Upper lobe of left lung (tissue), 4 donors: ENCODE data around the gene HOXD12.

Experiments
- POLR2A ChIP-seq, 4 donors: fragments of 450-650 bp; IDR thresholded peaks; one replicate each; pipeline ENCODE4 v1.5.1; 2016 to 2017; ENCODE audit warnings: antibody characterized with exemption in 4 of 4, mild to moderate bottlenecking in 2 of 4
- TF ChIP-seq, protein P1 (sequence below), 6 experiments: fragments of 450-650 bp in 4 of 6; fragments of 200-600 bp in 2 of 6; sonication (generic) in 2 of 6; IDR thresholded peaks; one replicate each; pipeline ENCODE4 v1.5.1; 2016 to 2019; ENCODE audit warnings: antibody characterized with exemption in 6 of 6

DNA sequence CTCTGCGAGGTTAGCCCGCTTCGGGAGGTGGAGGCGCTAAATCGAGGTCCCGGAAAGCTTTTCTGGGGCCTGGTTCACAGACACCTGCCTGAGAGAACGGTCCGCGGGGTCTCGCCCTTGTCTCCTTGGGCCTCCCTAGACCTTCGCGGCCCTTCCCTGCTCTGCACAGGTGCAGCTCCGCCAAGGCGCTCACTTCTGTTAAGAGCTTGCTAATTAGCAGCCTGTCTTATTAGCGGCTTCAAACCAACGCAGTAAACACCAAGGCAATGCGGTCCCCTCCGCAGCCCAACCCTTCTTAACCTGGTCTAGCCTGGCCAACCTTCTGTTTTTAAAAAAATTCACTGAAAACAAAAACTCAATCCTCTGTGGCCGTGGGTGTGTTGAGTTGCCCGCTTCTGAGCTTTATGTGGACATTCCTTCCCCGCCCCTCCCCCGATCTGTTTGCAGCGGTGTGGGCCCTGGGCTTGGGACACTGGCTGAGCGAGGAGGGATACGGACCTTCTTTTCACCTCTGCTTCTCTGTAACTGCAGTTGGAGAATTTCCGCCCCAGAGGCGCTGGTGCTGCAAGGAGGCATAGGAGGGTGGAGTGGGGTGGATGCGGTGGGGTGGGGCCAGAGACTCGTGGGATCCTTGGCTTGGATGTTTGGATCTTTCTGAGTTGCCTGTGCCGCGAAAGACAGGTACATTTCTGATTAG lies 48.4 kb downstream of the HOXD12 start:
- no peak for TF ChIP-seq POLR2A (IDR thresholded peaks at IDR 0.05)
- TF ChIP-seq, protein P1, sequence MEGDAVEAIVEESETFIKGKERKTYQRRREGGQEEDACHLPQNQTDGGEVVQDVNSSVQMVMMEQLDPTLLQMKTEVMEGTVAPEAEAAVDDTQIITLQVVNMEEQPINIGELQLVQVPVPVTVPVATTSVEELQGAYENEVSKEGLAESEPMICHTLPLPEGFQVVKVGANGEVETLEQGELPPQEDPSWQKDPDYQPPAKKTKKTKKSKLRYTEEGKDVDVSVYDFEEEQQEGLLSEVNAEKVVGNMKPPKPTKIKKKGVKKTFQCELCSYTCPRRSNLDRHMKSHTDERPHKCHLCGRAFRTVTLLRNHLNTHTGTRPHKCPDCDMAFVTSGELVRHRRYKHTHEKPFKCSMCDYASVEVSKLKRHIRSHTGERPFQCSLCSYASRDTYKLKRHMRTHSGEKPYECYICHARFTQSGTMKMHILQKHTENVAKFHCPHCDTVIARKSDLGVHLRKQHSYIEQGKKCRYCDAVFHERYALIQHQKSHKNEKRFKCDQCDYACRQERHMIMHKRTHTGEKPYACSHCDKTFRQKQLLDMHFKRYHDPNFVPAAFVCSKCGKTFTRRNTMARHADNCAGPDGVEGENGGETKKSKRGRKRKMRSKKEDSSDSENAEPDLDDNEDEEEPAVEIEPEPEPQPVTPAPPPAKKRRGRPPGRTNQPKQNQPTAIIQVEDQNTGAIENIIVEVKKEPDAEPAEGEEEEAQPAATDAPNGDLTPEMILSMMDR (IDR thresholded peaks at IDR 0.05): no peak
